Cardiac muscle cell (in vitro differentiated cells and primary cell): ENCODE results near the gene KBTBD8. TPM values are rescaled to one million over a fixed set of nuclear protein-coding genes. Genes with fewer than 3 reads are reported as not detected.

Experiments
- DNase-seq, 2 donors: peaks; one replicate each; pipeline versions ENCODE4 v3.0.0 to v3.0.0-alpha.2; 2010 to 2017; ENCODE audit warnings: low read depth in 1 of 2, low spot score in 1 of 2
- H3K27ac ChIP-seq: fragments of 200-600 bp; sonication (generic); 2 replicates; pipeline ENCODE4 v1.5.1; 2016
- H3K27me3 ChIP-seq: fragments of 200-600 bp; sonication (generic); 2 replicates; pipeline ENCODE4 v1.6.0; 2016; ENCODE audit warnings: control low read depth
- H3K36me3 ChIP-seq: fragments of 200-600 bp; sonication (generic); 2 replicates; pipeline ENCODE4 v1.5.1; 2016; ENCODE audit warnings: control low read depth
- H3K4me1 ChIP-seq: fragments of 200-600 bp; sonication (generic); 2 replicates; pipeline ENCODE4 v1.8.1; 2017; ENCODE audit warnings: low read depth, mild to moderate bottlenecking, mixed run types
- H3K4me3 ChIP-seq: fragments of 200-600 bp; sonication (generic); 2 replicates; pipeline ENCODE4 v1.5.1; 2016; ENCODE audit warnings: mild to moderate bottlenecking
- H3K9me3 ChIP-seq: fragments of 200-600 bp; sonication (generic); 2 replicates; pipeline ENCODE4 v1.5.1; 2017; ENCODE audit warnings: low read depth, mild to moderate bottlenecking, control low read depth
- polyA plus RNA-seq: library from polyadenylated mRNA; unstranded; fragments of >200 nt; fragmentation: Nextera tagmentation; extraction: Ambion mirVana; gene quantifications from 2 replicates; pipeline ENCODE4 v1.2.1, GENCODE V29; 2016
- total RNA-seq: library from RNA; depleted of rRNA; stranded (reverse); fragments of >200 nt; gene quantifications from 2 replicates; pipeline ENCODE4 v1.2.3, GENCODE V29; 2016
- TF ChIP-seq, protein P1 (sequence below): IDR thresholded peaks from 2 replicates; pipeline ENCODE4 v1.5.1; 2012; ENCODE audit warnings: low read depth, mild to moderate bottlenecking, low read length

The KBTBD8 gene
- total and polyA plus RNA-seq, 2 experiments from 2014 or later = 4.3 to 13.8 TPM

GRCh38 chr3:67005974-67006373 lies 7.9 kb downstream of the KBTBD8 start:
- peak overlapping the region; percentile 18 for H3K4me3 ChIP-seq
- no peak for DNase-seq
- peak overlapping the region; percentile 85 for H3K27ac ChIP-seq
- no peaks in the 10 kb centered on the region for H3K27me3 ChIP-seq
- TF ChIP-seq, protein P1, sequence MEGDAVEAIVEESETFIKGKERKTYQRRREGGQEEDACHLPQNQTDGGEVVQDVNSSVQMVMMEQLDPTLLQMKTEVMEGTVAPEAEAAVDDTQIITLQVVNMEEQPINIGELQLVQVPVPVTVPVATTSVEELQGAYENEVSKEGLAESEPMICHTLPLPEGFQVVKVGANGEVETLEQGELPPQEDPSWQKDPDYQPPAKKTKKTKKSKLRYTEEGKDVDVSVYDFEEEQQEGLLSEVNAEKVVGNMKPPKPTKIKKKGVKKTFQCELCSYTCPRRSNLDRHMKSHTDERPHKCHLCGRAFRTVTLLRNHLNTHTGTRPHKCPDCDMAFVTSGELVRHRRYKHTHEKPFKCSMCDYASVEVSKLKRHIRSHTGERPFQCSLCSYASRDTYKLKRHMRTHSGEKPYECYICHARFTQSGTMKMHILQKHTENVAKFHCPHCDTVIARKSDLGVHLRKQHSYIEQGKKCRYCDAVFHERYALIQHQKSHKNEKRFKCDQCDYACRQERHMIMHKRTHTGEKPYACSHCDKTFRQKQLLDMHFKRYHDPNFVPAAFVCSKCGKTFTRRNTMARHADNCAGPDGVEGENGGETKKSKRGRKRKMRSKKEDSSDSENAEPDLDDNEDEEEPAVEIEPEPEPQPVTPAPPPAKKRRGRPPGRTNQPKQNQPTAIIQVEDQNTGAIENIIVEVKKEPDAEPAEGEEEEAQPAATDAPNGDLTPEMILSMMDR = no peak
- peaks cover 16% of the 10 kb centered on the region for H3K36me3 ChIP-seq
- H3K4me1 ChIP-seq = peaks cover 73% of the 10 kb centered on the region
- no peaks in the 10 kb centered on the region for H3K9me3 ChIP-seq

- Histone ChIP-seq H3K36me3 (peaks cover 16% of the 10 kb centered on the region), H3K27me3 (no peaks in the 10 kb centered on the region), H3K4me1 (peaks cover 68% of the 10 kb centered on the region), H3K4me3 (peak overlapping the region; percentile 18), H3K27ac (peak overlapping the region; percentile 85), H3K9me3 (no peaks in the 10 kb centered on the region)
- peak; percentile 15 to 44 for DNase-seq
- TF ChIP-seq, protein P1 = no peak
Observed at GRCh38 chr3:67006460-67006859, 8.4 kb downstream of the KBTBD8 start.

DNA sequence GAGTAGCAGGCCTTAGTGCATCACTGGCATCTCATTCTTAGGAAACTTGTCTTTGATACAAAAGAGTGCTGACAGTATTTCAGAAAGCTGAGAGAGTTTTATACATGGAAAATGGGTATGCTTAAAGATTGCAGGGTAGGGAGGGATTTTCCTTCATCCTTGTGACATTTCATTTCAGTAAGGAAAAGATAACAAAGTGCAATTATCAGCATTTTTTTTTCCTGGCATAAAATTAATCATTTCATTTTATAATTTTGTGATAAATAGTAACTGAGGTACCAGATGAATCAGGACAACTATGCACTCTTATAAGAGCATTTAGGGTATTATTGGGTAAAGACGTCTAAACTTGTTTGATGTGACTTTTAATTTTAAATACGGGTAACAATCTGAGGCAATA lies 10.3 kb downstream of the KBTBD8 start:
- Histone ChIP-seq H3K4me1 (peaks cover 76% of the 10 kb centered on the region), H3K36me3 (peaks cover 16% of the 10 kb centered on the region), H3K27ac (peak overlapping the region; percentile 6), H3K4me3 (no peak overlapping the region), H3K27me3 (no peaks in the 10 kb centered on the region), H3K9me3 (no peaks in the 10 kb centered on the region)
- DNase-seq = no peak
- TF ChIP-seq, protein P1 = no peak

GRCh38 chr3:67009716-67010115 lies 11.6 kb downstream of the KBTBD8 start:
- Histone ChIP-seq H3K27me3 (no peaks in the 10 kb centered on the region), H3K4me1 (peaks cover 69% of the 10 kb centered on the region), H3K27ac (peak overlapping the region; percentile 6), H3K9me3 (no peaks in the 10 kb centered on the region), H3K36me3 (peaks cover 12% of the 10 kb centered on the region), H3K4me3 (no peak overlapping the region)
- no peak for DNase-seq
- TF ChIP-seq, protein P1 = no peak

- H3K27ac ChIP-seq = peak overlapping the region; percentile 83
- no peaks in the 10 kb centered on the region for H3K9me3 ChIP-seq
- TF ChIP-seq, protein P1 = no peak
- peaks cover 11% of the 10 kb centered on the region for H3K36me3 ChIP-seq
- no peak for DNase-seq
- peaks cover 73% of the 10 kb centered on the region for H3K4me1 ChIP-seq
- H3K27me3 ChIP-seq = no peaks in the 10 kb centered on the region
- H3K4me3 ChIP-seq = no peak overlapping the region
Observed at GRCh38 chr3:67011414-67012131, 13.5 kb downstream of the KBTBD8 start.
